Astrocyte (in vitro differentiated cells and primary cell): Measurements from ENCODE around the gene TTC8. TPM values are rescaled to one million over a fixed set of nuclear protein-coding genes. Genes with fewer than 3 reads are reported as not detected.
"Not testable (repeated sequence)": the region's sequence is repeated elsewhere in the genome, so short reads cannot be mapped to it uniquely, and the experiment has no call there.

Experiments
- DNase-seq: peaks from one replicate; pipeline ENCODE4 v3.0.0-alpha.2; 2010; ENCODE audit warnings: low read depth
- FAIRE-seq: peaks from 2 replicates; lab custom pipeline; 2011; peaks lifted over from hg19 to GRCh38; lab: Jason Lieb, UNC
- H2AFZ ChIP-seq: 2 replicates; pipeline ENCODE4 v1.6.0; 2012; ENCODE audit warnings: low read depth, low read length, inconsistent platforms
- H3K27ac ChIP-seq: 2 replicates; pipeline ENCODE4 v1.5.1; 2011; ENCODE audit warnings: low read depth, low read length, inconsistent platforms
- H3K27me3 ChIP-seq: 2 replicates; pipeline ENCODE4 v1.6.0; 2011; ENCODE audit warnings: low read length, inconsistent platforms; ENCODE audit not compliant: insufficient read depth
- H3K36me3 ChIP-seq: 2 replicates; pipeline ENCODE4 v1.5.1; 2011; ENCODE audit warnings: low read length, inconsistent platforms; ENCODE audit not compliant: insufficient read depth
- H3K4me1 ChIP-seq: 2 replicates; pipeline ENCODE4 v1.5.1; 2011; ENCODE audit warnings: low read length, inconsistent platforms; ENCODE audit not compliant: insufficient read depth
- H3K4me2 ChIP-seq: 2 replicates; pipeline ENCODE4 v1.6.0; 2012; ENCODE audit warnings: low read length, inconsistent platforms
- H3K4me3 ChIP-seq: 2 replicates; pipeline ENCODE4 v1.5.1; 2011; ENCODE audit warnings: low read depth, mild to moderate bottlenecking, low read length, inconsistent platforms; ENCODE audit not compliant: insufficient read depth
- H3K79me2 ChIP-seq: 2 replicates; pipeline ENCODE4 v1.6.0; 2012; ENCODE audit warnings: mild to moderate bottlenecking, low read length, inconsistent platforms; ENCODE audit not compliant: insufficient read depth
- H3K9ac ChIP-seq: 2 replicates; pipeline ENCODE4 v1.6.0; 2012; ENCODE audit warnings: mild to moderate bottlenecking, low read length, inconsistent platforms
- H3K9me3 ChIP-seq: 2 replicates; pipeline ENCODE4 v1.5.1; 2012; ENCODE audit warnings: low read depth, mild to moderate bottlenecking, low read length, inconsistent platforms; ENCODE audit not compliant: insufficient read depth
- H4K20me1 ChIP-seq: 2 replicates; pipeline ENCODE4 v1.6.0; 2012; ENCODE audit warnings: low read length, inconsistent platforms; ENCODE audit not compliant: insufficient read depth
- H3K27ac Mint-ChIP-seq: one replicate; pipeline ENCODE4 v1.8.0; 2021; ENCODE audit warnings: mild to moderate bottlenecking, mixed read lengths; ENCODE audit not compliant: unreplicated experiment
- H3K27me3 Mint-ChIP-seq: one replicate; pipeline ENCODE4 v1.8.0; 2021; ENCODE audit warnings: low read depth, mixed read lengths; ENCODE audit not compliant: unreplicated experiment
- H3K36me3 Mint-ChIP-seq: one replicate; pipeline ENCODE4 v1.8.0; 2021; ENCODE audit warnings: low read depth, mixed read lengths; ENCODE audit not compliant: unreplicated experiment
- H3K4me1 Mint-ChIP-seq: one replicate; pipeline ENCODE4 v1.8.0; 2021; ENCODE audit warnings: low read depth, mixed read lengths; ENCODE audit not compliant: unreplicated experiment
- H3K4me3 Mint-ChIP-seq: one replicate; pipeline ENCODE4 v1.8.0; 2021; ENCODE audit warnings: mild to moderate bottlenecking, moderate library complexity, mixed read lengths; ENCODE audit not compliant: unreplicated experiment
- H3K9me3 Mint-ChIP-seq: one replicate; pipeline ENCODE4 v1.8.0; 2021; ENCODE audit warnings: mild to moderate bottlenecking, mixed read lengths; ENCODE audit not compliant: unreplicated experiment
- EZH2 ChIP-seq: IDR thresholded peaks from 2 replicates; pipeline ENCODE4 v1.6.1; 2012; ENCODE audit warnings: mild to moderate bottlenecking, low read length, inconsistent platforms; ENCODE audit not compliant: insufficient read depth
- total RNA-seq: library from RNA; stranded (reverse); gene quantifications from 2 replicates; pipeline ENCODE4 v1.2.1, GENCODE V29; 2021
- TF ChIP-seq, protein P1 (sequence below): IDR thresholded peaks from 2 replicates; pipeline ENCODE4 v1.5.1; 2011; ENCODE audit warnings: low read depth, mild to moderate bottlenecking, inconsistent platforms, low read length, moderate library complexity; ENCODE audit not compliant: insufficient read depth

The TTC8 gene
- total RNA-seq, 1 donor from 2014 or later: 23.7 TPM

DNA sequence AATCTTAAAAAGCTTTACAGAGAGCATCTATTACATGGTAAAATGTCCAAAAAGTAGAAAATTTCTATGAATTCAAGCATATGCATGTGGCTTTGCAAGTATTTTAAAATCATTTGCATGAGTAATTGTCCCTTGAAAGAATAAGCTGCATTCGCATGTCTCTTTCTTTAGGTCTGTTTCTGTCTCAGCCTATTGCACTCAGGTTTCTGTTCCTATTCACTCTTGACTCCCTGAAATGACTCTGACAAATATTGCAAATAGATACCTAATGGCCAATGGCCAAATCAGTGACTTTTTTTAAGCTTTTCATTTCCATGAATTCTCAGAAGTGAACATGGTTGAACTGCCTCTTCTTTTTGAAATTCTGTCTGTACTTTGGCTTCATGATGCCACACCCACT is 6.4 kb upstream of the TTC8 start:
- no peak overlapping the region for H3K4me2 ChIP-seq
- H3K36me3 ChIP-seq: no peaks in the 10 kb centered on the region
- no peaks in the 10 kb centered on the region for H3K27me3 ChIP-seq
- FAIRE-seq: no peak
- no peaks in the 10 kb centered on the region for H4K20me1 ChIP-seq
- H3K9ac ChIP-seq: no peak overlapping the region
- H3K79me2 ChIP-seq: no peaks in the 10 kb centered on the region
- no peaks in the 10 kb centered on the region for H3K9me3 Mint-ChIP-seq
- DNase-seq: no peak
- H3K27me3 Mint-ChIP-seq: peaks cover 12% of the 10 kb centered on the region
- no peaks in the 10 kb centered on the region for H3K9me3 ChIP-seq
- no peak overlapping the region for H3K4me3 Mint-ChIP-seq
- H3K27ac Mint-ChIP-seq: no peak overlapping the region
- H3K27ac ChIP-seq: no peak overlapping the region
- TF ChIP-seq, protein P1, sequence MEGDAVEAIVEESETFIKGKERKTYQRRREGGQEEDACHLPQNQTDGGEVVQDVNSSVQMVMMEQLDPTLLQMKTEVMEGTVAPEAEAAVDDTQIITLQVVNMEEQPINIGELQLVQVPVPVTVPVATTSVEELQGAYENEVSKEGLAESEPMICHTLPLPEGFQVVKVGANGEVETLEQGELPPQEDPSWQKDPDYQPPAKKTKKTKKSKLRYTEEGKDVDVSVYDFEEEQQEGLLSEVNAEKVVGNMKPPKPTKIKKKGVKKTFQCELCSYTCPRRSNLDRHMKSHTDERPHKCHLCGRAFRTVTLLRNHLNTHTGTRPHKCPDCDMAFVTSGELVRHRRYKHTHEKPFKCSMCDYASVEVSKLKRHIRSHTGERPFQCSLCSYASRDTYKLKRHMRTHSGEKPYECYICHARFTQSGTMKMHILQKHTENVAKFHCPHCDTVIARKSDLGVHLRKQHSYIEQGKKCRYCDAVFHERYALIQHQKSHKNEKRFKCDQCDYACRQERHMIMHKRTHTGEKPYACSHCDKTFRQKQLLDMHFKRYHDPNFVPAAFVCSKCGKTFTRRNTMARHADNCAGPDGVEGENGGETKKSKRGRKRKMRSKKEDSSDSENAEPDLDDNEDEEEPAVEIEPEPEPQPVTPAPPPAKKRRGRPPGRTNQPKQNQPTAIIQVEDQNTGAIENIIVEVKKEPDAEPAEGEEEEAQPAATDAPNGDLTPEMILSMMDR: no peak
- no peak for TF ChIP-seq EZH2
- no peaks in the 10 kb centered on the region for H3K4me1 Mint-ChIP-seq
- H3K36me3 Mint-ChIP-seq: no peaks in the 10 kb centered on the region
- H2AFZ ChIP-seq: no peak overlapping the region
- no peak overlapping the region for H3K4me3 ChIP-seq
- H3K4me1 ChIP-seq: no peaks in the 10 kb centered on the region

DNA sequence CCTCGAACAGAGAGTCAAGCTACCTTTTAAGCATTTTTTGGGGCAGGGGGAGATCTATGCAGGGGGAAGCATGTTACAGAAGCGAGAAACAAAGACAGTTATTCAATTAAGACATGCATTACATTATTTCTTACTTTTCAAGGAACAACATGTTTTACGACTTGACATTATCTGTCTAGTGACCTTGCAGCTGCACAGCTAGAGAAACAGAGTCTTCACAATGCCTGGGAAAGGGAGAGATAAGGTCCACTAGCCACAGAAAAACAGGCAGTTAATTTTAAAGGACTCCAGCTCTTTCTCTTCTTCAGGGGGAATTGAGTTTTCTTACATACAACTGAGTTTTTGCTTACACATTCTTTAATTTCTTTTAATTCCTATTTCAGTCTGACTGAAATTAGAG is 4.8 kb upstream of the TTC8 start:
- not testable (repeated sequence) for H3K9ac ChIP-seq, H3K79me2 ChIP-seq, H3K27me3 ChIP-seq, H3K9me3 Mint-ChIP-seq, H3K27ac Mint-ChIP-seq, FAIRE-seq, H3K36me3 ChIP-seq, H3K36me3 Mint-ChIP-seq, H3K4me2 ChIP-seq, H4K20me1 ChIP-seq, H2AFZ ChIP-seq, H3K4me1 Mint-ChIP-seq, H3K4me3 Mint-ChIP-seq, DNase-seq, H3K4me1 ChIP-seq, H3K27ac ChIP-seq, H3K9me3 ChIP-seq, H3K4me3 ChIP-seq
- H3K27me3 Mint-ChIP-seq: peaks cover 12% of the 10 kb centered on the region

DNA sequence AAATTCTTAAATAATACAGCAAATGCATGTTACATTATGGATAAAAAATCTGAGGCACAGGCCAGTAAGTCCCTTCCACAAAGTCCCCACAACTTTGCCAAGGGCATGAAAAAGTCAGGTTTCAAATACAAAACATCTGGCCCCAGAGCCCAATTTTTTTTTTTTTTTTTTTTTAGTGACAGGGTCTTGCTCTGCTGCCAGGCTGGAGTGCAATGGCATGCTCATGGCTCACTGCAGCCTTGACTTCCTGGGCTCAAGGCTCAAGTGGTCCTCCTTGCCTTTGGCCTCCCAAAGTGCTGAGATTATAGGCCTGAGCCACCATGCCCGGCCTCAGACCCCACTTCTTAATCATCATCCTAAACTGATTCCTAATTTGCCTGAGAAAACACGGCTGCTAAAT is 3.1 kb upstream of the TTC8 start:
- Mint-ChIP-seq H3K36me3 (no peaks in the 10 kb centered on the region), H3K27me3 (peaks cover 12% of the 10 kb centered on the region), H3K9me3 (no peaks in the 10 kb centered on the region), H3K4me1 (peaks cover 5% of the 10 kb centered on the region), H3K4me3 (no peak overlapping the region), H3K27ac (no peak overlapping the region)
- H3K27me3 ChIP-seq: no peaks in the 10 kb centered on the region
- no peak for DNase-seq
- H3K4me1 ChIP-seq: peaks cover 7% of the 10 kb centered on the region
- H3K36me3 ChIP-seq: no peaks in the 10 kb centered on the region
- no peaks in the 10 kb centered on the region for H4K20me1 ChIP-seq
- no peak overlapping the region for H2AFZ ChIP-seq
- no peak for TF ChIP-seq EZH2
- TF ChIP-seq, protein P1: no peak
- no peaks in the 10 kb centered on the region for H3K9me3 ChIP-seq
- no peak for FAIRE-seq
- no peak overlapping the region for H3K4me3 ChIP-seq
- no peak overlapping the region for H3K27ac ChIP-seq
- H3K4me2 ChIP-seq: no peak overlapping the region
- no peak overlapping the region for H3K9ac ChIP-seq
- peaks cover 7% of the 10 kb centered on the region for H3K79me2 ChIP-seq
